HG03558 (cell line): ENCODE data around the gene AIG1.

Experiments used
- ATAC-seq: cut with Tn5 transposase; IDR thresholded peaks from one replicate; pipeline ENCODE4 v1.9.1; 2021; ENCODE audit warnings: moderate number of reproducible peaks; ENCODE audit not compliant: unreplicated experiment; ENCODE audit errors: extremely low read depth

AIG1 gene

GRCh38 chr6:143090314-143091044, 29.8 kb downstream of the AIG1 start:
- ATAC-seq, result no peak

- no peak for ATAC-seq
Measured at GRCh38 chr6:143092768-143093167, 32.1 kb downstream of the AIG1 start.

DNA sequence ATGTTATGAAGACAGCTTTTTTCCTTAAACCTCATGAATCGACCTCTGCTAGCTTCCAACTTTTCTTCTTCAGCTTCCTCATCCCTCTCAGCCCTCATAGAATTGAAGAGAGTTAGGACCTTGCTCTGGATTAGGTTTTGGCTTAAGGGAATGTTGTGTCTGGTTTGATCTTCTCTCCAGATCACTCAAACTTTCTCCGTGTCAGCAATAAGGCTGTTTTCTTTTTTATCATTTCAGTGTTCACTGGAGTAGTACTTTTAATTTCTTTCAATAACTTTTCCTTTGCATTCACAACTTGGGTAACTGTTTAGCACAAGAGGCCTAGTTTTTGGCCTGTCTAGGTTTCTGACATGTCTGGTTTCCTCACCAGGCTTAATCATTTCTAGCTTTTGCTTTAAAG, 32.6 kb downstream of the AIG1 start:
- ATAC-seq, result no peak

DNA sequence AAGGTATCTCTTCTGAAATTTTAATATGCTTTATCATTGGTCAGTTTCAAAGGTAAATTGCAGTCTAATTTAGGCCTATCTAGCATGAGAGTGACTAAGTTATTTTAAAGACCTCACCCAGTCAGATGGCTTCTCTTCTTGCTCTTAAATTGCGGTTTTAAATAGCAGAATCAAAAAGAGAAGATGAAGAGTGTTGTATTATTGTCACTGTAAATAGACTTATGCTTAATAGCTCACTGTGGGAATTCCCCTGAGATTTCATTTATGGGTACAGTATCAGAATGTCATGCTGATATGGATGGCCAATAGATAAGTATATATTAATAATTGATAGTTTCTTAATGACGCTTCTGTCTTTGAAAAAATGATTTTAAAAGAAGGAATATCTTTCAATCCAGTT, 35.7 kb downstream of the AIG1 start:
- no peak for ATAC-seq

DNA sequence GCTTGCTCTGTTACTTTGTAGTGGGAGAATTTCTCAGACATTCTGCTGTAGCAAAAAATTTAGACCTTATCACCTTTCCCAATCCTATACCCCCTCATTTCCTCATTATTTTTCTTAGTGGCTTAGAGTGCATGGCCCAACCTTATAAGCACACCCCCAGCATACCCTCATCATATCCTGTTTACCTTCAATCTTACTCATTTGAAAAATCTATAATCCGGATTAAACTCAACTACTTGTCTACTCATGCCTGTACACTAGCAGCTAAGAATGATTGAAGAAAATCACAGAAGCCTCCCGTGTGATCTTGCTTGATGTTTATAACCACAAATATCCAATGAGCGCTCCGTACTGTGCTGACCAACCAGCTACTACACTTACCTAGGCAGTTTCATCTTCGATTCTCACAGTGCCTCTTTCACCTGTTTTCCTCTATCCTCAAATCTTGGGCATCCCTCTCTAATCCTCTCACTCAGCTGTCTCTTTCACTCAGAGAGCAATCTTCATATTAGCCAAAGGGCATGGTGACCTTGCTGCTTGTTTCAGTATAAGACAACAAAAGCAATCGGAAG, 36.6 kb downstream of the AIG1 start:
- no peak for ATAC-seq

GRCh38 chr6:143098054-143098671, 37.5 kb downstream of the AIG1 start:
- ATAC-seq, result peak; percentile 76

- no peak for ATAC-seq
Measured at GRCh38 chr6:143099647-143100046, 39.0 kb downstream of the AIG1 start.

- no peak for ATAC-seq
Measured at GRCh38 chr6:143100429-143100828, 39.7 kb downstream of the AIG1 start.

DNA sequence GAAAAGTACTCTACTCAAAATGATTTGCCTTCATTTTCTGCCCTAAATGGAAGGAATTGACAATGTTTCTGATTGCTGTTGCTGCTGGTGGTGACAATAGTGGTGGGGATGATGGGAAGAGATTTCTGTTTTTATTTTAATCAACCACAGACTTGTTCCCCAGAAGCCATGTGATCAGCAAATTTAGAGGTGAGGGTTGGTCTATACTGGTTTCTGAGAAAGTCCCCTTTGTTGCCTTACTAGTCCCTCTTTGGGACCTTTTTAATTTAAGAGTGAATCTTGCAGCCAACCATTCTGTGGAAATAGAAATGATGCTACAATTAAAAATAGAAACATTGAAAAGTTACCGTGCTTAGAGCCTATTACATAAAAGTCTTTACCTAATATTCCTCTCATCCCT, 43.2 kb downstream of the AIG1 start:
- ATAC-seq, result no peak

DNA sequence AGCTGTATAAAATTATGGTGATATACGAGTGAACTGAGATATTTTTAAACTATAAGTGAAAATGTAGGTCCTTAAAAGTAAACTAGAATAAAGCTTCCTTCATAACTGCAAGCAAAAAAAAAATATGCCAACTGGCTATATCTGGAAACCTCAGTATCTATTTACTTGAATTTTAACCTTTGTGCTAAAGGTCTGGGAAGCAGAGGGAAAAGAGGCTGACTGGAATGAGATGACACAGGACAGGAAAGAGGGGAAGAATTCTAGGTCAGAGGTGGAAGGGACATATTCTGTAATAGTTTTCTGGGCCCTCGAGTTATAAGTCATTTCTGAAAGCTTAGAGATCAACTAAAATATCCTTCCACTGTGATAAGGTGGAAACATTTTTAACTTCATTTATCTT, 46.8 kb downstream of the AIG1 start:
- no peak for ATAC-seq

DNA sequence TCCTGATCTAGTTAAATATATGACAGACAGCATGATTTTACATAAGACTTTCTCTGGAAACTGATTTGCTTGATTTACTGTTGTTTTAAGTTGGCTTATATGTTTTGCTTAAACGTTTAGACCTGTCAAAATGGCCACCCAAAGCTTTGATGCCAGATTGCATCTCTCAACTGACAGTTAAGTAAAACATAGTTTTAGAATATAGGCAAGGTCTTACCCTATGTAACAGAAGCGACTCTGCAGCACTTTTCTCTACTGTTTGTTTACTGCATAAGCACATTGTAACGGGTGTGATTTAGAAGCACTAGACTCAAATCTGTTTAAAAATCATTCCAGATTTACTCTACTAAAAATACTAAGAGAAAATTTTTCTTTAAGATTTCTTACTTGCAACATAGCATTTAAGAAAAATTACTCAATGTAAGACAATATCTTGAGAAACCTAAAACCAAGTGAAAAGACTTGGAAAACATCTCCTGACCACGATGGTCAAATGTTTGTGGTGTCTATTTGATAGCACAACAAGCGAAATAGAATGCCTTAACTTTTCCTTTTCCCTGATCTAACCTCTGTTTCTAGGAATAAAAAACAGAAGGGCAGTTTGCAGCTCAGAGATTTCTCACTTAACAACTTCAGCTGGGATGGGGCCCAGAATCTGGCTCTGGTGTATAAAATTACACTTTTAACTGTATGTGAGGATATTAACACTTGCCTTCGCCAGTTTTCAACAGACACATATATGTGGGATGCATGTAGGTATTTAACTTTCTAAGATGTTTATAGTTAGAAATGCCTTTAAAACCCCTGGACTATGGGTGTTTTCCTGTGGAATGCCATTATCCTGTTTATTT, 47.4 kb downstream of the AIG1 start:
- no peak for ATAC-seq

- ATAC-seq, result no peak
Measured at GRCh38 chr6:143109196-143109595, 48.5 kb downstream of the AIG1 start.

GRCh38 chr6:143110572-143110971, 49.9 kb downstream of the AIG1 start:
- ATAC-seq, result no peak

- ATAC-seq, result no peak
Measured at GRCh38 chr6:143110996-143111395, 50.3 kb downstream of the AIG1 start.

GRCh38 chr6:143111443-143111842, 50.8 kb downstream of the AIG1 start:
- ATAC-seq, result no peak

DNA sequence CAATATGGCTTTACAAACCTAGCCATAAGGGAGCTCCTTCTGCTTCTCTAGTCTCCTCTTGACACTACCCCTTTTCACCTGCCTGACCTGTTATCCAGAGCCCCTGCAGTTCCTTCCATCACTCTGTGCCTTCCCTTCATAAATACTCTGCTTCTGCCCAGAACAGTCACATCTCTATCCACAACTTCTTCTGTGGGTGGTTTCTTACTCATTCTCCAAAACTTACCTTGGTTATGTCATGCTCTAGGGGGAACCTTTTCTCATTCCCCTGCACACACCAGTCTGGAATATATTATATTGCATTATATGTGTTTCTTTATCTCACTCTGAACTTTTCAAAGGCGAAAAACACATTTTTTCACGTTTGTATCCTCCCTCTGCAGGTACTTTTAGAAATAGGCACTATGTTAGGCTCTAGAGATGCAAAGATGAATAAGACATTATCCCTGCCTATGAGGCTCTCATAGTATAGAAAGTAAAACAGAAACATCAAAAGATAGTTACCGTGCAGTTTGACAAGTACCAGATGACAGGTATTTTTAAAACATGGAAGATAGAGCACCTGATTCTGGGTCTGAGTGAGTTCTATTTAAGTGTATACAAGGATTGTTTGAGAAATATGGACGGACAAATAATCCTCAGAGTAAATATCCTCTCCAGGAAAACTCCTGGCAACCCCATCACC, 51.5 kb downstream of the AIG1 start:
- peak; percentile 58 for ATAC-seq

GRCh38 chr6:143112837-143113236, 52.1 kb downstream of the AIG1 start:
- ATAC-seq, result no peak

- no peak for ATAC-seq
Measured at GRCh38 chr6:143115728-143116127, 55.0 kb downstream of the AIG1 start.

DNA sequence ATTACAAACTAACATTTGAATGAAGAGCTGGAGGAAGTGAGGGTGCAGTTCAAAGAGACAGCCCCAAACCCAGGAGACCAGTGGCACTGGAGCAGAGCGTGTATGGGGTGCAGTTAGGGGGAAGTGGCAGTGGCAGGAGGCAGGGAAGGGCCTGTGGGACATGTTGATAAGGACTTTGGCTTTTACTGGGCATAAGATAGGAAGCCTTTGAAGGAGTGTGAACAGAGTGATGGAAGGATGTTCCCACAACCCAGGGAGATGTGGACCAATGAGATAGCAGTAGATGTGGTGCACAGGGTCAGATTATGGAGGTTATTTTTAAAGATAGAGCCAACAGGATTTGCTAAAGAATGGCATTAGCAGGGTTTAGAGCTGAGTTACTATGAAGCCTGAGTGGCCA, 56.4 kb downstream of the AIG1 start:
- no peak for ATAC-seq

GRCh38 chr6:143119260-143119659, 58.6 kb downstream of the AIG1 start:
- no peak for ATAC-seq
